GM12878 (cell line): ENCODE measurements around the gene SLC22A12.

Experiments
- CEBPB ChIP-seq, 2 experiments: fragments of 150-350 bp in 1 of 2; IDR thresholded peaks; 2 replicates each; pipeline ENCODE4 v1.6.1; 2012 to 2014; ENCODE audit warnings: low read depth in 2 of 2, low read length in 2 of 2, borderline replicate concordance in 1 of 2, inconsistent platforms in 1 of 2
- CTCF ChIP-seq, 3 experiments: IDR thresholded peaks in 2 of 3; conservative IDR thresholded peaks in 1 of 3; 2 replicates each; pipeline ENCODE4 v1.5.1; 2011; ENCODE audit warnings: low read depth in 3 of 3, low read length in 3 of 3, mild to moderate bottlenecking in 3 of 3, control low read depth in 2 of 3, moderate library complexity in 2 of 3, inconsistent platforms in 1 of 3, mixed read lengths in 1 of 3; ENCODE audit not compliant: control insufficient read depth in 2 of 3, insufficient read depth in 1 of 3; ENCODE audit errors: extremely low read depth in 1 of 3
- HDAC2 ChIP-seq: fragments of 200-600 bp; sonication (generic); IDR thresholded peaks from 2 replicates; pipeline ENCODE4 v1.6.1; 2017
- MEF2B ChIP-seq: fragments of 450-650 bp; IDR thresholded peaks from 2 replicates; pipeline ENCODE4 v1.6.1; 2018; ENCODE audit warnings: mild to moderate bottlenecking, moderate library complexity; ENCODE audit not compliant: partially characterized antibody, poor library complexity, severe bottlenecking
- POLR2A ChIP-seq: IDR thresholded peaks from 2 replicates; pipeline ENCODE4 v1.6.1; 2011; ENCODE audit warnings: low read depth, mild to moderate bottlenecking, low read length
- POLR2AphosphoS5 ChIP-seq: IDR thresholded peaks from 2 replicates; pipeline ENCODE4 v1.6.1; 2011; ENCODE audit warnings: mild to moderate bottlenecking, low read length, inconsistent platforms
- TAF1 ChIP-seq: IDR thresholded peaks from 2 replicates; pipeline ENCODE4 v1.6.1; 2011; ENCODE audit warnings: mild to moderate bottlenecking, low read depth, low read length, borderline replicate concordance

DNA sequence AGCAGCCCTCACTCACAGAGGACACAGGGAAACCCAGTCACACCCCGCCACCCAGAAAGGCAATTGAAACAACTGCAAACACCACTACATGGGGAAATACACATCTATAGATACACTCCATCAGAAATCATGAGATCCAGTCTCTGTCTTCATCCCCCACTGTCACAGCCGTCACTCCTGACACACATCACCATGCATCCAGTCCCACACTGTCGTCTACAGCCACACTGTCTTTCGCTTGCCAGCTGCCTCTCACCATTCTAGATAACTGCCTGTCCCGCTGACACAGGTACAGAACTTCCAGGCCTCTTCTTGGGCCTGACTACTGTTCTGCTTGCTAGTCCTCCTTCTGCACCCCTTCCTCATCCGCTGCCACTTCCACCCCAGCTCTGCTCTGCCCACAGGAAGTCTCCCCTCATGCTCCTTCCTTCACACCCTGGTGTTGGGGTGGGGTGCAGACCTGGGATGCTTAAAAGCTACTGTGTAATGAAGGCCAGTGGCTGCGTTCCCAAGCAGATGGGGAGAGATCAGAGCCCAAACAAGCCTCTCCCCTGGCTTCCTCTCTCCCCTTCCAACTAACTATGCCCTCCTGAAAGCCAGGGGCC is 42.6 kb downstream of the SLC22A12 start:
- no peak for TF ChIP-seq CTCF (IDR thresholded peaks at IDR 0.05 in 2 of 3, conservative IDR thresholded peaks at IDR 0.05 in 1 of 3; ENCODE audit: control insufficient read depth in 2 of 3, extremely low read depth in 1 of 3, insufficient read depth in 1 of 3, low read depth in 3 of 3, low read length in 3 of 3)
- no peak for TF ChIP-seq TAF1
- TF ChIP-seq POLR2AphosphoS5: no peak
- no peak for TF ChIP-seq HDAC2
- TF ChIP-seq CEBPB (IDR thresholded peaks at IDR 0.05; ENCODE audit: borderline replicate concordance in 1 of 2, low read depth in 2 of 2, low read length in 2 of 2): no peak
- no peak for TF ChIP-seq MEF2B
- no peak for TF ChIP-seq POLR2A
